HEK293 (cell line): ENCODE measurements around the gene RAB11A.

Experiments
- ZNF311 ChIP-seq: fragments of 450-650 bp; formaldehyde crosslinking; IDR thresholded peaks from 2 replicates; pipeline ENCODE4 v1.5.1; 2017; ENCODE audit warnings: missing biosample characterization, missing genetic modification characterization, borderline replicate concordance
- ZNF529 ChIP-seq: fragments of 450-650 bp; formaldehyde crosslinking; IDR thresholded peaks from 2 replicates; pipeline ENCODE4 v1.5.1; 2017; ENCODE audit warnings: missing genetic modification characterization, missing biosample characterization; ENCODE audit not compliant: insufficient replicate concordance
- ZNF623 ChIP-seq: fragments of 450-650 bp; formaldehyde crosslinking; IDR thresholded peaks from 2 replicates; pipeline ENCODE4 v1.5.1; 2016; ENCODE audit warnings: missing biosample characterization, missing genetic modification characterization
- ZNF837 ChIP-seq: fragments of 450-650 bp; formaldehyde crosslinking; IDR thresholded peaks from 2 replicates; pipeline ENCODE4 v1.5.1; 2016; ENCODE audit warnings: missing biosample characterization, missing genetic modification characterization
- TF ChIP-seq, protein P1 (sequence below): fragments of 450-650 bp; IDR thresholded peaks from 2 replicates; pipeline ENCODE4 v1.5.1; 2018; ENCODE audit warnings: missing biosample characterization, missing genetic modification characterization
- TF ChIP-seq, protein P2 (sequence below): fragments of 450-650 bp; formaldehyde crosslinking; IDR thresholded peaks from 2 replicates; pipeline ENCODE4 v1.5.1; 2016; ENCODE audit warnings: missing biosample characterization, missing genetic modification characterization

- TF ChIP-seq ZNF311: no peak
- no peak for TF ChIP-seq ZNF529 (tag by site-specific recombination)
- TF ChIP-seq, protein P1, sequence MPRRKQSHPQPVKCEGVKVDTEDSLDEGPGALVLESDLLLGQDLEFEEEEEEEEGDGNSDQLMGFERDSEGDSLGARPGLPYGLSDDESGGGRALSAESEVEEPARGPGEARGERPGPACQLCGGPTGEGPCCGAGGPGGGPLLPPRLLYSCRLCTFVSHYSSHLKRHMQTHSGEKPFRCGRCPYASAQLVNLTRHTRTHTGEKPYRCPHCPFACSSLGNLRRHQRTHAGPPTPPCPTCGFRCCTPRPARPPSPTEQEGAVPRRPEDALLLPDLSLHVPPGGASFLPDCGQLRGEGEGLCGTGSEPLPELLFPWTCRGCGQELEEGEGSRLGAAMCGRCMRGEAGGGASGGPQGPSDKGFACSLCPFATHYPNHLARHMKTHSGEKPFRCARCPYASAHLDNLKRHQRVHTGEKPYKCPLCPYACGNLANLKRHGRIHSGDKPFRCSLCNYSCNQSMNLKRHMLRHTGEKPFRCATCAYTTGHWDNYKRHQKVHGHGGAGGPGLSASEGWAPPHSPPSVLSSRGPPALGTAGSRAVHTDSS: no peak
- TF ChIP-seq ZNF837 (tag by site-specific recombination): no peak
- TF ChIP-seq ZNF623: no peak
- TF ChIP-seq, protein P2, sequence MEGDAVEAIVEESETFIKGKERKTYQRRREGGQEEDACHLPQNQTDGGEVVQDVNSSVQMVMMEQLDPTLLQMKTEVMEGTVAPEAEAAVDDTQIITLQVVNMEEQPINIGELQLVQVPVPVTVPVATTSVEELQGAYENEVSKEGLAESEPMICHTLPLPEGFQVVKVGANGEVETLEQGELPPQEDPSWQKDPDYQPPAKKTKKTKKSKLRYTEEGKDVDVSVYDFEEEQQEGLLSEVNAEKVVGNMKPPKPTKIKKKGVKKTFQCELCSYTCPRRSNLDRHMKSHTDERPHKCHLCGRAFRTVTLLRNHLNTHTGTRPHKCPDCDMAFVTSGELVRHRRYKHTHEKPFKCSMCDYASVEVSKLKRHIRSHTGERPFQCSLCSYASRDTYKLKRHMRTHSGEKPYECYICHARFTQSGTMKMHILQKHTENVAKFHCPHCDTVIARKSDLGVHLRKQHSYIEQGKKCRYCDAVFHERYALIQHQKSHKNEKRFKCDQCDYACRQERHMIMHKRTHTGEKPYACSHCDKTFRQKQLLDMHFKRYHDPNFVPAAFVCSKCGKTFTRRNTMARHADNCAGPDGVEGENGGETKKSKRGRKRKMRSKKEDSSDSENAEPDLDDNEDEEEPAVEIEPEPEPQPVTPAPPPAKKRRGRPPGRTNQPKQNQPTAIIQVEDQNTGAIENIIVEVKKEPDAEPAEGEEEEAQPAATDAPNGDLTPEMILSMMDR: no peak
Measured at GRCh38 chr15:65867244-65867643, 2.0 kb upstream of the RAB11A start.
